SK-N-SH treated with all-trans-retinoic acid at 6 μM for 48 hours (cell line): ENCODE measurements around the gene STOM.

ENCODE experiments used
- ARNTL ChIP-seq: fragments of 450-650 bp; formaldehyde crosslinking; IDR thresholded peaks from 2 replicates; pipeline ENCODE4 v1.5.0; 2020; ENCODE audit warnings: low read depth, mild to moderate bottlenecking, moderate library complexity, borderline replicate concordance
- CREB5 ChIP-seq: fragments of 250-450 bp; sonication (Bioruptor Pico); IDR thresholded peaks from 2 replicates; pipeline ENCODE4 v1.5.1; 2020; ENCODE audit warnings: low read depth, mild to moderate bottlenecking, moderate library complexity
- CSDC2 ChIP-seq: fragments of 250-450 bp; sonication (Bioruptor Pico); IDR thresholded peaks from 2 replicates; pipeline ENCODE4 v1.5.0; 2020; ENCODE audit warnings: mild to moderate bottlenecking, moderate library complexity
- CSRNP3 ChIP-seq: fragments of 250-450 bp; sonication (Bioruptor Pico); IDR thresholded peaks from 2 replicates; pipeline ENCODE4 v1.5.1; 2021; ENCODE audit warnings: mild to moderate bottlenecking, moderate library complexity
- ISL1 ChIP-seq: fragments of 250-450 bp; sonication (Bioruptor Pico); IDR thresholded peaks from 2 replicates; pipeline ENCODE4 v2.1.2; 2022; ENCODE audit warnings: mild to moderate bottlenecking, moderate library complexity
- PATZ1 ChIP-seq: fragments of 250-450 bp; sonication (Bioruptor Pico); IDR thresholded peaks from 2 replicates; pipeline ENCODE4 v1.8.0; 2020; ENCODE audit warnings: mild to moderate bottlenecking, moderate library complexity, borderline replicate concordance
- POU6F1 ChIP-seq: fragments of 250-450 bp; sonication (Bioruptor Pico); IDR thresholded peaks from 2 replicates; pipeline ENCODE4 v1.8.0; 2021; ENCODE audit warnings: low read depth, mild to moderate bottlenecking, moderate library complexity, borderline replicate concordance
- RARB ChIP-seq: fragments of 250-450 bp; sonication (Bioruptor Pico); IDR thresholded peaks from 2 replicates; pipeline ENCODE4 v1.8.0; 2021; ENCODE audit warnings: mild to moderate bottlenecking, moderate library complexity
- SNAI2 ChIP-seq: fragments of 250-450 bp; sonication (Bioruptor Pico); IDR thresholded peaks from 2 replicates; pipeline ENCODE4 v1.5.0; 2020; ENCODE audit warnings: mild to moderate bottlenecking, moderate library complexity
- TCF4 ChIP-seq: fragments of 250-450 bp; sonication (Bioruptor Pico); IDR thresholded peaks from 2 replicates; pipeline ENCODE4 v1.8.0; 2021; ENCODE audit warnings: mild to moderate bottlenecking, moderate library complexity, borderline replicate concordance
- TSHZ2 ChIP-seq: fragments of 250-450 bp; sonication (Bioruptor Pico); IDR thresholded peaks from 2 replicates; pipeline ENCODE4 v1.5.0; 2020; ENCODE audit warnings: mild to moderate bottlenecking, moderate library complexity
- ZC3H10 ChIP-seq: fragments of 250-450 bp; sonication (Bioruptor Pico); IDR thresholded peaks from 2 replicates; pipeline ENCODE4 v1.5.1; 2021; ENCODE audit warnings: mild to moderate bottlenecking, moderate library complexity
- ZFP30 ChIP-seq: fragments of 450-650 bp; formaldehyde crosslinking; IDR thresholded peaks from 2 replicates; pipeline ENCODE4 v1.5.0; 2022; ENCODE audit warnings: mild to moderate bottlenecking, moderate library complexity
- ZNF8 ChIP-seq: fragments of 450-650 bp; formaldehyde crosslinking; IDR thresholded peaks from 2 replicates; pipeline ENCODE4 v1.5.0; 2020; ENCODE audit warnings: mild to moderate bottlenecking, moderate library complexity

GRCh38 chr9:121363622-121363961 is 6.5 kb downstream of the STOM start:
- TF ChIP-seq SNAI2 (CRISPR knock-in tag) (no peak), PATZ1 (CRISPR knock-in tag) (no peak), CSRNP3 (CRISPR knock-in tag) (no peak), ZNF8 (no peak), RARB (CRISPR knock-in tag) (no peak), TSHZ2 (no peak), TCF4 (CRISPR knock-in tag) (no peak), ISL1 (CRISPR knock-in tag) (no peak), ARNTL (CRISPR knock-in tag) (no peak), ZFP30 (CRISPR knock-in tag) (no peak), ZC3H10 (CRISPR knock-in tag) (no peak), POU6F1 (no peak), CREB5 (no peak), CSDC2 (CRISPR knock-in tag) (no peak)
